Astrocyte (in vitro differentiated cells and primary cell): ENCODE data around the gene PRSS16.

ENCODE experiments used
- CTCF ChIP-seq: IDR thresholded peaks from 2 replicates; pipeline ENCODE4 v1.5.1; 2011; ENCODE audit warnings: low read depth, mild to moderate bottlenecking, inconsistent platforms, low read length, moderate library complexity; ENCODE audit not compliant: insufficient read depth
- EZH2 ChIP-seq: IDR thresholded peaks from 2 replicates; pipeline ENCODE4 v1.6.1; 2012; ENCODE audit warnings: mild to moderate bottlenecking, low read length, inconsistent platforms; ENCODE audit not compliant: insufficient read depth

- TF ChIP-seq CTCF, result no peak
- no peak for TF ChIP-seq EZH2
Observed at GRCh38 chr6:27268803-27269202, 21.3 kb downstream of the PRSS16 start.
